HEK293 (cell line): ENCODE results near the gene PLEKHA1.

ENCODE experiments used
- CTCF ChIA-PET: fragments of 350-600 bp; formaldehyde crosslinking; extraction: SDS; loops from one replicate; lab custom pipeline; 2021; ENCODE audit warnings: antibody characterized with exemption; lab: Yijun Ruan, JAX
- POLR2A ChIA-PET: fragments of 300-600 bp; formaldehyde crosslinking; extraction: SDS; loops from one replicate; lab custom pipeline; 2020; ENCODE audit warnings: antibody characterized with exemption, inconsistent platforms; lab: Yijun Ruan, JAX
- H3K27ac ChIP-seq: fragments of 200-500 bp; sonication (Bioruptor generic); 2 replicates; pipeline ENCODE4 v1.5.1; 2014; ENCODE audit warnings: low read depth, low read length, control low read depth, inconsistent platforms; ENCODE audit errors: extremely low read depth
- H3K36me3 ChIP-seq, 2 experiments: fragments of 200-500 bp in 1 of 2; sonication (Bioruptor generic) in 1 of 2; 1 replicate in 1 of 2; 2 replicates in 1 of 2; pipeline ENCODE4 v1.5.1; 2014 to 2017; ENCODE audit warnings: inconsistent platforms in 2 of 2, low read length in 2 of 2; ENCODE audit not compliant: control insufficient read depth in 2 of 2, insufficient read depth in 1 of 2
- H3K4me1 ChIP-seq: fragments of 200-500 bp; sonication (Bioruptor generic); 2 replicates; pipeline ENCODE4 v1.5.1; 2014; ENCODE audit warnings: mild to moderate bottlenecking, low read length, inconsistent platforms; ENCODE audit not compliant: control insufficient read depth, insufficient read depth
- H3K4me3 ChIP-seq: 2 replicates; pipeline ENCODE4 v1.5.1; 2011; ENCODE audit warnings: low read depth, mild to moderate bottlenecking, control low read depth, low read length, moderate library complexity
- H3K9me3 ChIP-seq: fragments of 200-500 bp; sonication (Bioruptor generic); 2 replicates; pipeline ENCODE4 v1.5.1; 2014; ENCODE audit warnings: low read depth, low read length, inconsistent platforms; ENCODE audit not compliant: control insufficient read depth, insufficient read depth
- CTCF ChIP-seq: fragments of 450-650 bp; formaldehyde crosslinking; IDR thresholded peaks from 2 replicates; pipeline ENCODE4 v1.5.1; 2016; ENCODE audit warnings: missing biosample characterization, missing genetic modification characterization
- FEZF1 ChIP-seq: fragments of 450-650 bp; formaldehyde crosslinking; IDR thresholded peaks from 2 replicates; pipeline ENCODE4 v1.5.1; 2016; ENCODE audit warnings: missing biosample characterization, missing genetic modification characterization
- HIC1 ChIP-seq: fragments of 450-650 bp; formaldehyde crosslinking; IDR thresholded peaks from 2 replicates; pipeline ENCODE4 v1.5.1; 2016; ENCODE audit warnings: missing biosample characterization, missing genetic modification characterization
- KLF7 ChIP-seq: fragments of 450-650 bp; formaldehyde crosslinking; IDR thresholded peaks from 2 replicates; pipeline ENCODE4 v1.5.1; 2016; ENCODE audit warnings: missing biosample characterization, missing genetic modification characterization, borderline replicate concordance
- KLF9 ChIP-seq: fragments of 450-650 bp; formaldehyde crosslinking; IDR thresholded peaks from 2 replicates; pipeline ENCODE4 v1.5.1; 2016; ENCODE audit warnings: missing biosample characterization, missing genetic modification characterization, low read depth
- PRDM6 ChIP-seq: fragments of 450-650 bp; formaldehyde crosslinking; IDR thresholded peaks from 2 replicates; pipeline ENCODE4 v1.5.1; 2017; ENCODE audit warnings: missing biosample characterization, missing genetic modification characterization
- WT1 ChIP-seq: fragments of 450-650 bp; formaldehyde crosslinking; IDR thresholded peaks from 2 replicates; pipeline ENCODE4 v1.5.1; 2016; ENCODE audit warnings: missing biosample characterization, missing genetic modification characterization
- ZBTB20 ChIP-seq: fragments of 450-650 bp; formaldehyde crosslinking; IDR thresholded peaks from 2 replicates; pipeline ENCODE4 v1.5.1; 2016; ENCODE audit warnings: missing biosample characterization, missing genetic modification characterization
- ZNF138 ChIP-seq: fragments of 450-650 bp; formaldehyde crosslinking; IDR thresholded peaks from 2 replicates; pipeline ENCODE4 v1.5.1; 2016; ENCODE audit warnings: missing biosample characterization, missing genetic modification characterization, borderline replicate concordance
- ZNF223 ChIP-seq: fragments of 450-650 bp; formaldehyde crosslinking; IDR thresholded peaks from 2 replicates; pipeline ENCODE4 v1.5.1; 2016; ENCODE audit warnings: missing biosample characterization, missing genetic modification characterization
- ZNF266 ChIP-seq: fragments of 450-650 bp; formaldehyde crosslinking; IDR thresholded peaks from 2 replicates; pipeline ENCODE4 v1.5.1; 2016; ENCODE audit warnings: missing biosample characterization, missing genetic modification characterization, low read depth
- ZNF391 ChIP-seq: fragments of 450-650 bp; formaldehyde crosslinking; IDR thresholded peaks from 2 replicates; pipeline ENCODE4 v1.5.1; 2016; ENCODE audit warnings: low read depth, missing biosample characterization, missing genetic modification characterization, borderline replicate concordance
- ZNF473 ChIP-seq: fragments of 450-650 bp; formaldehyde crosslinking; IDR thresholded peaks from 2 replicates; pipeline ENCODE4 v1.5.1; 2017; ENCODE audit warnings: missing biosample characterization, missing genetic modification characterization
- ZNF544 ChIP-seq: fragments of 450-650 bp; formaldehyde crosslinking; IDR thresholded peaks from 2 replicates; pipeline ENCODE4 v1.5.0; 2017; ENCODE audit warnings: missing biosample characterization, missing genetic modification characterization
- ZNF549 ChIP-seq: fragments of 450-650 bp; IDR thresholded peaks from 2 replicates; pipeline ENCODE4 v1.5.1; 2018; ENCODE audit warnings: missing biosample characterization, missing genetic modification characterization, mild to moderate bottlenecking, inconsistent platforms, moderate library complexity
- ZNF654 ChIP-seq: fragments of 450-650 bp; formaldehyde crosslinking; IDR thresholded peaks from 2 replicates; pipeline ENCODE4 v1.5.1; 2016; ENCODE audit warnings: low read depth, missing biosample characterization, missing genetic modification characterization
- ZSCAN5A ChIP-seq: fragments of 450-650 bp; formaldehyde crosslinking; IDR thresholded peaks from 2 replicates; pipeline ENCODE4 v1.5.1; 2016; ENCODE audit warnings: missing biosample characterization, missing genetic modification characterization

Gene PLEKHA1

GRCh38 chr10:122341141-122341810, 33.2 kb upstream of the PLEKHA1 start (continued):
- TF ChIP-seq HIC1 = no peak
- no peak for TF ChIP-seq ZBTB20 (tag by site-specific recombination)

- TF ChIP-seq ZNF223 (tag by site-specific recombination) = no peak
- no peak for TF ChIP-seq KLF9 (tag by site-specific recombination)
- TF ChIP-seq ZNF138 = no peak
- no peak for TF ChIP-seq ZNF549 (tag by site-specific recombination)
- no peak for TF ChIP-seq KLF7 (tag by site-specific recombination)
- no peak for TF ChIP-seq WT1 (tag by site-specific recombination)
- no peak for TF ChIP-seq FEZF1 (tag by site-specific recombination)
- TF ChIP-seq CTCF (tag by site-specific recombination) = peak; percentile 47; the same call in 1 of the 2 replicates
- TF ChIP-seq PRDM6 (tag by site-specific recombination) = 0 out of 2 replicates have a peak, but pooled peaks have one; percentile 12
- peak; percentile 66 for TF ChIP-seq ZNF654 (tag by site-specific recombination)
- no peak for TF ChIP-seq ZNF391
- no peak for TF ChIP-seq ZSCAN5A
- no peak for TF ChIP-seq ZNF473 (tag by site-specific recombination)
- TF ChIP-seq ZNF544 (tag by site-specific recombination) = no peak
- no peak for TF ChIP-seq ZNF266 (tag by site-specific recombination)
- ChIA-PET CTCF (interaction anchor here (0.6 to 5.1 kb wide), 24 partner anchors 9 to 348 kb away, joined by 3 to 60 read pairs (median 4); no protein-coding TSS in a partner anchor), POLR2A (no interaction called here)
- Histone ChIP-seq H3K9me3 (no peaks in the 10 kb centered on the region), H3K4me3 (no peak overlapping the region), H3K36me3 (no peaks in the 10 kb centered on the region), H3K27ac (no peak overlapping the region), H3K4me1 (no peaks in the 10 kb centered on the region)
Measured at GRCh38 chr10:122342293-122343134, 32.0 kb upstream of the PLEKHA1 start.
